Measurements from ENCODE around the gene SDK1.
A peak's percentile ranks its signal among the peaks of the same experiment; 100 is the strongest.

SDK1 gene

GRCh38 chr7:3895341-3896116 is 594.5 kb downstream of the SDK1 start:
- peaks cover 6% of the 10 kb centered on the region for H3K4me1 ChIP-seq (ENCODE audit: control insufficient read depth, insufficient read depth, low read length)
- no peak for DNase-seq (ENCODE audit: low read depth)
- H3K9me3 ChIP-seq (ENCODE audit: control insufficient read depth, low read length) = no peaks in the 10 kb centered on the region
- H3K9ac ChIP-seq (ENCODE audit: low read length) = no peak overlapping the region
- no peak overlapping the region for H3K4me3 ChIP-seq (ENCODE audit: low read length)
- H3K36me3 ChIP-seq (ENCODE audit: control insufficient read depth, insufficient read depth, low read length, severe bottlenecking) = no peaks in the 10 kb centered on the region
- H3K27me3 ChIP-seq (replicated peaks; ENCODE audit: control insufficient read depth, insufficient read depth, low read length) = no peaks in the 10 kb centered on the region

DNA sequence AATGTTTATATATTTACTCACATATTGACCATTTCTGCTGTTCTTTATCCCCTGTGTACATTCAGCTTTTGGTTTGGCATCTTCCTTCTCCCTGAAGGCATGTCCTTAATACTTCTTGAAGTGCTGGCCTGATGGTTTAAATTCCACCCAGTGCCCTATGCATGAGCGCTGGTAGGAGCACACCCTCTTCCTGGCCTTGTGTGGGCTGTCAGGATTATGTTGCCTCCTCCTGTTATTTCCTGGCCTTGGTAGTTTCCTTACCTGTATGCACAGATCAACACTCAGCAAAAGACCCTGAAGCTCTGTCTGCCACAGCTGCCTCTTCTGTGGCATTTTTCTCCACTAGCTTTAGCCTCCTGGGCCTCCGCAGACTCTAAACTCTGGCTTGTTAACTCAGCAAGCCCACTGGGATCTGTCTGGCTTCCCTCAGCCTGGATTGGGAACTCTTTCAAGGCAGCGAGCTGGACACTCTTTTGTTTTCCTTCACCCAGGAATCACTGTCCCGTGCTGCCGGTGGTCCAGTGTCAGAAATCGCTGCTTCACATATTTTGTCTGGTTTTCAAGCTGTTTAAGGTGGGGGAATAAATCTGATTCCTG is 595.2 kb downstream of the SDK1 start:
- H3K36me3 ChIP-seq (ENCODE audit: control insufficient read depth, insufficient read depth, low read length, severe bottlenecking) = no peaks in the 10 kb centered on the region
- H3K9ac ChIP-seq (ENCODE audit: low read length) = no peak overlapping the region
- no peaks in the 10 kb centered on the region for H3K27me3 ChIP-seq (replicated peaks; ENCODE audit: control insufficient read depth, insufficient read depth, low read length)
- no peaks in the 10 kb centered on the region for H3K9me3 ChIP-seq (ENCODE audit: control insufficient read depth, low read length)
- no peak for DNase-seq (ENCODE audit: low read depth)
- peaks cover 6% of the 10 kb centered on the region for H3K4me1 ChIP-seq (ENCODE audit: control insufficient read depth, insufficient read depth, low read length)
- no peak overlapping the region for H3K4me3 ChIP-seq (ENCODE audit: low read length)

DNA sequence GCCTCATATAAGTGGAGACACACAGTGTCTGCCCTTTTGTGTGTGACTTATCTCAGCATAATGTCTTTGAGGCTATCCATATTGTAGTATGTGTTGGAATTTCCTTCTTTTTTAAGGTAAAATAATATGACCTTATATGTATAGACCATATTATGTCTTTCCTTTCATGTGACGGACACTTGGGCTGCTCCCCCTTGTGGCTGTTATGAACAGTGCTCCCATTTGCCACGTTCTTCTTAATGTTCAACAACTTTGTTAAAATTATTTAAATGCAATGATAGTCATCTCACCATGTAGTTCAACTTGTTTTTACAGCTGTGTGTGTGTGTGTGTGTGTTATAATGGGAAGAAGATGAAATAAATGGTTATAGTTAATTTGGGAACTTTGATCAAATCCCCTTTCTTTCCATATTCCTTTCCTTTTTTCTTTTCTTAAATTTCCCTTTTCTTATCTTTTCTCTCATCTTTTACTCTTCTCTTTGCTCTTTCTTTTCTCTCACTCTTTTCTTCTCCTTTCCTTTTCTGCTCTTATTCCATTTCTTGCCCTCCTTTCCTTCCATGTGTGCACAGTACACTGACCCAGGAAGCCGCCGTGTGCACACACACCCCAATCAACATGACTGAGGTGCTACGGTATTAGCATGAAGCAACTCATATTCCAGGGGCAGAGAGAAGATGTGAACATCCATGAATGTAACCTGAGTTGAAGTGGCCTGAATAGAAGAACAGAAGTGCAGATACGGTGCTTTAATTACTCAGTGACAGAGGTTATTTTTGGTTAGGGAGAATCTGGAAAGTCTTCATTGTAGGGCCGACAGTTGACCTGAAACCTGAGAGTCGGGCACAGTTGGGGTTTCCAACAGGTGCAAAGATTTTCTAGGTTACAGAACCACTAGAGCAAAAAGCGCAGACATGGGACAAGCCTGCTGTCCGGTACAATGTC is 596.6 kb downstream of the SDK1 start:
- no peak overlapping the region for H3K4me3 ChIP-seq (ENCODE audit: low read length)
- peak; percentile 69 for DNase-seq (ENCODE audit: low read depth)
- H3K9ac ChIP-seq (ENCODE audit: low read length) = no peak overlapping the region
- no peaks in the 10 kb centered on the region for H3K9me3 ChIP-seq (ENCODE audit: control insufficient read depth, low read length)
- no peaks in the 10 kb centered on the region for H3K27me3 ChIP-seq (replicated peaks; ENCODE audit: control insufficient read depth, insufficient read depth, low read length)
- H3K36me3 ChIP-seq (ENCODE audit: control insufficient read depth, insufficient read depth, low read length, severe bottlenecking) = no peaks in the 10 kb centered on the region
- peaks cover 6% of the 10 kb centered on the region for H3K4me1 ChIP-seq (ENCODE audit: control insufficient read depth, insufficient read depth, low read length)

DNA sequence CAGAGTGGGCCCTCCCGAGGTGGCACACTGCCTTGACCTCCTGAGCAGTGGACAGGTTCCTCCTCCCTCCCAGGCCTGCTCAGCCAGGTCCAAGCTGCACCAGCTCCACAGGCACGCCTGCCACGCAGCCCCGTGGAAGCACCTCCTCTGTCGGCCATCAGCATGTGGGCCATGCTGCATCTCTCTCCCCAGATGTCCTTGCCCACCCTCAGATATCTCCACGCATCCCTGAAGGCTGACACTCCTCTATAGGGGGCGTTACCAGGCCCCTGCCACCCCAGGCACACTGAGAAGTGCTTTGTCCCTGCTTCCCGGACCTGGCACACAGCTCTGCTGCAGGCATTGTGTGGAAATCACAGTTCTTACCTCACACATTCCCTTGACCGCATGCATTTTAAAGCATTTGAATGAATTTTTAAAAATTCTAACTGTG is 598.5 kb downstream of the SDK1 start:
- H3K4me1 ChIP-seq (ENCODE audit: control insufficient read depth, insufficient read depth, low read length) = peaks cover 6% of the 10 kb centered on the region
- H3K9me3 ChIP-seq (ENCODE audit: control insufficient read depth, low read length) = no peaks in the 10 kb centered on the region
- no peak for DNase-seq (ENCODE audit: low read depth)
- no peak overlapping the region for H3K9ac ChIP-seq (ENCODE audit: low read length)
- no peaks in the 10 kb centered on the region for H3K36me3 ChIP-seq (ENCODE audit: control insufficient read depth, insufficient read depth, low read length, severe bottlenecking)
- no peaks in the 10 kb centered on the region for H3K27me3 ChIP-seq (replicated peaks; ENCODE audit: control insufficient read depth, insufficient read depth, low read length)
- no peak overlapping the region for H3K4me3 ChIP-seq (ENCODE audit: low read length)

DNA sequence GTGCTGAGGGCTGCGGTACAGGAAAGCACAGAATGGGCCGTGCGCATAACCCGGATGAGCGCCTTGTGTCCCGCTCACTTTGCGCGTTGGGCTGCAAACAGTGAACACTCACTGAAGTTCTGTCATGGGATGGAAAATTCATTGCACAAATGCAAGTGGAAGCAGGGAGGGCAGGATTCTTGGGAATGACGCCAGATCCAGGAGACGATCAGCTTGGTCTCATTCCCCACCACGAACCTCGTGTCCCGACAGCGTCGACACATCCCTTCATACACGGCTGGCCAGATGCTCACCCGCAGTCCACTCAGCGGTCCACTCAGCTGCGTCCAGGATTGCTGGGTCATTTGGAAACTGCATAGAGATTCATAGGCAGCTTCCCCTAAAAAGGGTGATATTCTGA is 607.1 kb downstream of the SDK1 start:
- H3K27me3 ChIP-seq (replicated peaks; ENCODE audit: control insufficient read depth, insufficient read depth, low read length) = no peaks in the 10 kb centered on the region
- H3K36me3 ChIP-seq (ENCODE audit: control insufficient read depth, insufficient read depth, low read length, severe bottlenecking) = no peaks in the 10 kb centered on the region
- peaks cover 2% of the 10 kb centered on the region for H3K4me1 ChIP-seq (ENCODE audit: control insufficient read depth, insufficient read depth, low read length)
- no peak overlapping the region for H3K9ac ChIP-seq (ENCODE audit: low read length)
- no peaks in the 10 kb centered on the region for H3K9me3 ChIP-seq (ENCODE audit: control insufficient read depth, low read length)
- H3K4me3 ChIP-seq (ENCODE audit: low read length) = no peak overlapping the region
- no peak for DNase-seq (ENCODE audit: low read depth)

- Histone ChIP-seq H3K36me3 (ENCODE audit: control insufficient read depth, insufficient read depth, low read length, severe bottlenecking) (no peaks in the 10 kb centered on the region), H3K4me3 (ENCODE audit: low read length) (no peak overlapping the region), H3K9ac (ENCODE audit: low read length) (no peak overlapping the region), H3K9me3 (ENCODE audit: control insufficient read depth, low read length) (no peaks in the 10 kb centered on the region), H3K4me1 (ENCODE audit: control insufficient read depth, insufficient read depth, low read length) (peaks cover 7% of the 10 kb centered on the region), H3K27me3 (replicated peaks; ENCODE audit: control insufficient read depth, insufficient read depth, low read length) (no peaks in the 10 kb centered on the region)
- no peak for DNase-seq (ENCODE audit: low read depth)
These were observed 608.1 kb downstream of the SDK1 start for GRCh38 chr7:3909128-3909527.

- no peak overlapping the region for H3K9ac ChIP-seq (ENCODE audit: low read length)
- peaks cover 9% of the 10 kb centered on the region for H3K4me1 ChIP-seq (ENCODE audit: control insufficient read depth, insufficient read depth, low read length)
- no peaks in the 10 kb centered on the region for H3K36me3 ChIP-seq (ENCODE audit: control insufficient read depth, insufficient read depth, low read length, severe bottlenecking)
- no peaks in the 10 kb centered on the region for H3K27me3 ChIP-seq (replicated peaks; ENCODE audit: control insufficient read depth, insufficient read depth, low read length)
- no peak for DNase-seq (ENCODE audit: low read depth)
- H3K9me3 ChIP-seq (ENCODE audit: control insufficient read depth, low read length) = no peaks in the 10 kb centered on the region
- H3K4me3 ChIP-seq (ENCODE audit: low read length) = no peak overlapping the region
These were observed 609.0 kb downstream of the SDK1 start for GRCh38 chr7:3910054-3910453.

DNA sequence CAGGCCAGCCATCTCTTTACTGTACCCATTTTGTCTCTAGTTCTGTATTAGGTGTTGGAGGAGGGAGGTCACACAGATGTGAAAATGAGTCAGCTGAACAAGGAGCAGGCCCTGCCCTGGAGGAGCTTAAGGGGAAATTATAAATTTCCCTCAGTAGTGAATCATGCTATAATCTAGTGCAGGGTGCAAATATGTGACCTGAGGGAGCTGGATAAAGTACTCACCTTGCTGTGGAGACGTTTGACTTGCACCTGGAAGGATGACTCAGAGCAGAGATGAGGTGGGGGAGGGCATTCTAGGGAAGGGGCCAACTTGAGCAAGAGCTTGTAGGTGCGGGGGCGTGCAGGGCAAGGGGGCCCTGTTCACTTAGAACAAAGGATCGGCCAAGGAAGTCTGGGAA is 610.6 kb downstream of the SDK1 start:
- no peak for DNase-seq (ENCODE audit: low read depth)
- Histone ChIP-seq H3K9ac (ENCODE audit: low read length) (no peak overlapping the region), H3K4me3 (ENCODE audit: low read length) (no peak overlapping the region), H3K27me3 (replicated peaks; ENCODE audit: control insufficient read depth, insufficient read depth, low read length) (no peaks in the 10 kb centered on the region), H3K36me3 (ENCODE audit: control insufficient read depth, insufficient read depth, low read length, severe bottlenecking) (no peaks in the 10 kb centered on the region), H3K9me3 (ENCODE audit: control insufficient read depth, low read length) (no peaks in the 10 kb centered on the region), H3K4me1 (ENCODE audit: control insufficient read depth, insufficient read depth, low read length) (peaks cover 9% of the 10 kb centered on the region)

GRCh38 chr7:3912291-3912690 is 611.2 kb downstream of the SDK1 start:
- no peak for DNase-seq (ENCODE audit: low read depth)
- H3K4me1 ChIP-seq (ENCODE audit: control insufficient read depth, insufficient read depth, low read length) = peaks cover 9% of the 10 kb centered on the region
- no peaks in the 10 kb centered on the region for H3K36me3 ChIP-seq (ENCODE audit: control insufficient read depth, insufficient read depth, low read length, severe bottlenecking)
- H3K9ac ChIP-seq (ENCODE audit: low read length) = no peak overlapping the region
- no peak overlapping the region for H3K4me3 ChIP-seq (ENCODE audit: low read length)
- no peaks in the 10 kb centered on the region for H3K9me3 ChIP-seq (ENCODE audit: control insufficient read depth, low read length)
- no peaks in the 10 kb centered on the region for H3K27me3 ChIP-seq (replicated peaks; ENCODE audit: control insufficient read depth, insufficient read depth, low read length)

DNA sequence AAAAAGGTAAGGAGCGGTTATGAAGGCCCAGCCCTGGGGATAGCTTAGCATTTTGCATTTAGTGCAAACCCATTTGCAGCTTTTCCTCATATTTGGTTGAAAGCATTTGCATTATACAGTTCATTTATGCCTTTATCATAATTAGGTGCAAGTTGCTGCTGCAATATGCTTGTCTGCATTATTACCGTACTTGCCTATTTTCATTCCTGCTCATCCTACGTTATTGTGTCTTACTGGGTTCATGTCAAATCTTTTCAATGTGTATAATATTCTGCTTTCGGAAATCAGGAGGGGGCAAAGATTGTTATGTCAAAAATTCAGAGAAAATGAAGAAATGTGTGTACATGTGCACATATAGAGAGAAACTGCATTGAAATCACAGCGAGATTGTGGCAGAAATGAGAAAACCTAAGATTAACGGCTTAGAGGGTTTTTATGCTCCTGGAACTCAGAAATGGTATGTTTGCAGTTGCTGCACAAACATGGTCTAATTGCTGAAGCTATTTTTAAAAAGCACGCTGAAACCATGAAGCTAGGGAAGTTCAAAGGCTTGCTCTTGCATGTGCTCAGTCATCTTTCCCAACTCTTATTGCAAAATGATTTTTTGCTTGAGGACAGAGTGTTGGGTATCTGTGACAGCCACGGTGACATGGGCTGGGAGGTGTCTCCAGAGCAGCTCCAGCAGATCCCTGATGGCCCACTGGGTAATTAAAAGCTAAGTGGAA is 613.2 kb downstream of the SDK1 start:
- DNase-seq (ENCODE audit: low read depth) = peak; percentile 54

More for the DNA sequence above, 613.2 kb downstream of the SDK1 start:
- H3K9me3 ChIP-seq (ENCODE audit: control insufficient read depth, low read length) = no peaks in the 10 kb centered on the region
- H3K9ac ChIP-seq (ENCODE audit: low read length) = no peak overlapping the region
- no peaks in the 10 kb centered on the region for H3K27me3 ChIP-seq (replicated peaks; ENCODE audit: control insufficient read depth, insufficient read depth, low read length)
- no peak overlapping the region for H3K4me3 ChIP-seq (ENCODE audit: low read length)
- H3K4me1 ChIP-seq (ENCODE audit: control insufficient read depth, insufficient read depth, low read length) = peaks cover 9% of the 10 kb centered on the region
- H3K36me3 ChIP-seq (ENCODE audit: control insufficient read depth, insufficient read depth, low read length, severe bottlenecking) = no peaks in the 10 kb centered on the region

Measured in adipocyte (in vitro differentiated cells).